HG03095 (cell line): ENCODE data around the gene FAM181B.

Source experiments
- ATAC-seq: cut with Tn5 transposase; IDR thresholded peaks from one replicate; pipeline ENCODE4 v1.9.1; 2021; ENCODE audit warnings: moderate library complexity; ENCODE audit not compliant: unreplicated experiment

The FAM181B gene

GRCh38 chr11:82686211-82686610 lies 47.5 kb downstream of the FAM181B start:
- no peak for ATAC-seq

- no peak for ATAC-seq
Measured at GRCh38 chr11:82683029-82683428, 50.6 kb downstream of the FAM181B start.

GRCh38 chr11:82682003-82682751 lies 51.5 kb downstream of the FAM181B start:
- peak; percentile 55 for ATAC-seq

GRCh38 chr11:82680252-82680651 lies 53.4 kb downstream of the FAM181B start:
- ATAC-seq = no peak
